ENCODE measurements around the gene EEF1AKMT2.

DNA sequence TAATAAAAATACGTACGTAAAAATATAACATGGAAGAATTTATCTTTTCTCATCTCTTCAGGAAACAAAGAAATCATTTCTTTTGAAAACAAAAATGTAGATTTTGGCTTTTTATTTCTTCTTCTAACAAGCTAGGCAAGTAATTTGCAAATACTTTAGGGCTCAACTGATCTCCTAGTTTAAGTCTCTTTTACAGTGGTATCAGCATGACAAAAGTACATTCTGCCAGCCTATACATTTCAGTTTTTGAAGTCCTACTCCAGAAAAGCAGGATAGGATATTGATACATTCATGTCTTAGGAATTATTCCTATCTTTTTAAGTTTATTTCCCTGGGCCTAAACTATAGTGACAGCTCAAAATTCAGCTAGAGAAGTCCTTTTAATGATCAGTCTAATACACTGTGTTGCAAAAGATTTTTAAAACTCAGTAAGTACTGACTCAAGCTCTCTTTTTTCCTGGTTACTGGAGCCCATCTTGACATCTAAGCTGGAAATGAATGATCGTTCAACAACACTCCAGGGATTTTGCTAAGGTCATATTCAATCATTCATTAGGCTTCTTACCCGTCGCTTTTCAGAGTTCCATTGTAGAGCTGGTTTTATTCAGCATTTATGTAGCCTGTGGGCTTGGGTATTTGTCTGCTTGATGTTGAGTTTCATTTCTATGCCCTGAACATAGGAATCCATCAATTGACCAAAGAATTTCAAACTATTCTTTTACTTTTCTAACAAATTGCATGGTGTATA lies 35.4 kb downstream of the EEF1AKMT2 start:
- no peak for TF ChIP-seq CTCF (conservative IDR thresholded peaks at IDR 0.05 in 1 of 2, IDR thresholded peaks at IDR 0.05 in 1 of 2; ENCODE audit: low read depth in 1 of 2, low read length in 2 of 2)
- no peak for TF ChIP-seq EZH2 (IDR thresholded peaks at IDR 0.05; ENCODE audit: low read length, missing control alignments)

All from fibroblast of lung (primary cell).